T-helper 2 cell (primary cell): Measurements from ENCODE around the gene DPYSL3.
A peak's percentile ranks its signal among the peaks of the same experiment; 100 is the strongest.
"Not testable (repeated sequence)": the region's sequence is repeated elsewhere in the genome, so short reads cannot be mapped to it uniquely, and the experiment has no call there.

Source experiments
- DNase-seq, 5 experiments: peaks; one replicate each; pipeline versions ENCODE4 v3.0.0 to v3.0.0-alpha.2; 2012 to 2022
- total RNA-seq, 2 donors: gene quantifications; one replicate each; lab custom pipeline; 2026; lab: John Stamatoyannopoulos, UW

The DPYSL3 gene
- 0 to 1.8 reads per million in 2 donors for total RNA-seq

- peak in 1 of 5 experiments; percentile 20 for DNase-seq
Observed at GRCh38 chr5:147509710-147510651, at the start of gene DPYSL3. Gene DPYSL3, minus strand, starts transcription at chr5:147510068. Its CDS starts 210 bp downstream, at chr5:147509858.

GRCh38 chr5:147558826-147559225 lies 49.0 kb upstream of the DPYSL3 start:
- DNase-seq = no peak

DNA sequence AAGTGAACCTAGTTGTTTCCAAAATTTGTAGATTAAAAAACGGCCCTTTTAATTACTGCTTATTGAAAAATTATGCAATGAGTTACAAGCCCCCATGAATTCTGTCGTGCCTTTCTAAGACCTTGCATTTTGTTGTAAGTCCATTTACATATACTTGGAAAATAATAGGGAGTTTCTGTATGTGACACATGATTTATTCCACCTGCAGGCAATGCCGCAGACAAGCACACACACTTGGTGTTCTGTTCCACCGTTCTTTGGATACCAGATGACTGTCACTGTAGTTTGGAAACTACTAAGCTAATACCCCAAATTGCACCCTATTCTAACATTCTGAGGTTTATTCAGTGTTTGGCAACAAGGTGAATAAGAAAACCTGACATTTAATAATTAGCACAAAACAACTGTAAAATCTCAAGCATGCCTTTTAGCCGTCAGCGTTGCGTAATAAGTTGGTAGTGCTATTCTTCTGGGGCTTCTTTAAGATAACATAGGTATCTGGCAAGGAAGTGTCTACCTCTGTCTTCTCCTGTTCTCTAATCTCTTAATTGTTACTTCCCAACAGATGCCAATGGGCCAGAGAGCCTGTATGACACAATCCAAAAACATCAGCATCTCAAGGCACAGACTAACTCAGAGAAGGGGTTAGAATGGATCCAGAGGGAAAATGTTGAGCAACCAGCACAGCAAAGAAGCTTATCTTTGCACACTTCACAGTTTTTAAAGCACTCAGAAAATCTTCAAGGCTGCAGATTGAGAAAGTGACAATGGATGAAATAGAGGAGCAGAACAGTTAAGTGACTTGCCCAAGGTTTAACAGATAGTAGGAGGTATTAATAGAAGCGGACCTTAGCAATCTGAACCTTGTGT lies 48.2 kb upstream of the DPYSL3 start:
- no peak for DNase-seq

- no peak for DNase-seq
Observed at GRCh38 chr5:147555176-147555575, 45.3 kb upstream of the DPYSL3 start.

GRCh38 chr5:147554261-147554817 lies 44.5 kb upstream of the DPYSL3 start:
- no peak for DNase-seq

DNA sequence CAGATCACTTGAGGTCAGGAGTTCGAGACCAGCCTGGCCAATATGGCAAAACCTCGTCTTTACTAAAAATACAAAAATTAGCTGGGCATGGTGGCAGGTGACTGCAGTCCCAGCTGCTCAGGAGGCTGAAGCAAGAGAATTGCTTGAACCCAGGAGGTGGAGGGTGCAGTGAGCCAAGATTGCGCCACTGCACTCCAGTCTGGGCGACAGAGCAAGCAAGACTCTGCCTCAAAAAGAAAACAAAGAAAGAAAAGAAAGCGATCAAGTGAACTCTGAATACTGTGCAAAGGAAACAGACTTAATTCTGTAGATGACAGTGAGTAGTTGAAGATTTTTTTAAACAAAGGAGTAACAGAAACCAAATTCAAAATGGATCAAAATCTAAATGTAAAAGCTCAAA lies 43.9 kb upstream of the DPYSL3 start:
- DNase-seq = not testable (repeated sequence)

DNA sequence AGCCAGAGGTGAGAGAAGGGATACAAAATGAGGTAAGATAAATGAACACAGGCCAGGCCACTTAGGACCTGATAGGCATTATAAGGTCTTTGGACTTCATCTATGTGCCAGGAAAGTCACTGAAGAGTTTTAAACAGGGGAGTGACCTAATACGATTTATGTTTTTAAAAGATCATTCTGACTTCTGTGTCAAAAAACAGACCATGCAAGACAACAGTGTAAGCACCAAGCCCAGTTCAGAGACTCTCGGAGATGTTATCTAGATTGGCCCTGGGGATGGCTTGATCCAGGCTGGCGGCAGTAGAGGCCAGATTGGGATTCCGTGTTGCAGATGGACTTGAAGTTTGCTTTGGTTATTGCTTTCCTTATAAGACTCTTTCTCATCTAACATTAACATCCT lies 43.0 kb upstream of the DPYSL3 start:
- DNase-seq = no peak

DNA sequence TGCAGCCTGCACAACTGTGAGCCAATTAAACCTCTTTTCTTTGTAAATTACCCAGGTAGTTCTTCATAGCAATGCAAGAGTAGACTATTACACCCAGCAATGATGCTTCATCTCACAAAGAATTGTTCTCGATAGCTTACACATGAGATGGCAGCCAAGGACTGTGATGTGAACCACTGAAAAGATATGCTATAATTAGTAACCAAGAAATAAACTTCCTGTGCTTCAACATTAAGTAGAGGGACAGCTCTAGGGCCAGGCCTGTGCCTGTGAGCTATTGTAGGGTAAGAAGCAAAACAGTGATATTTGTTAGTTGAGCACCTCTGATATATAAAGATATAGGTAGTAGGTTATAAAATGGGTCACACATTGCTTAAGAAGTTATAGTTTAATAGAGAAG lies 41.8 kb upstream of the DPYSL3 start:
- DNase-seq = no peak

- no peak for DNase-seq
Observed at GRCh38 chr5:147547730-147548129, 37.9 kb upstream of the DPYSL3 start.

GRCh38 chr5:147544556-147544955 lies 34.7 kb upstream of the DPYSL3 start:
- DNase-seq = no peak

DNA sequence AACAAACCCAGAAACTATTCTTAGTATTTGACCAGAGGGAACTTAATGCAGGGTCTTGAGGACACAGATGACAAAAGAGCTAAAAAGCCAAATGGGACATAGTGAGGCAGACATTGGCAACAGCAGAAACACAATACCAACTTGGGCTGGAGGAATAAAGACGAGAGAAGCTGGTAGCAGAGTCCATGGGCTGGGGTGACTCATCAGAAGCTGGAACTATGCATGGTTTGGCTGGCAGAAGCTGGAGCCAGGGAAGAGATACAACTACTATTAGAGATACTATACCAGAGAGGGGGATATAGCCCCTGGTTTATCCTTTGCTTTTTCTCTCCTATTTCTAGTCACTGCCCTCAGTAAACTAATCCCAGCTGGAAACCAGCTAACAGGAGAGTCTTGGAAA lies 29.2 kb upstream of the DPYSL3 start:
- DNase-seq = no peak

GRCh38 chr5:147538236-147538635 lies 28.4 kb upstream of the DPYSL3 start:
- no peak for DNase-seq

DNA sequence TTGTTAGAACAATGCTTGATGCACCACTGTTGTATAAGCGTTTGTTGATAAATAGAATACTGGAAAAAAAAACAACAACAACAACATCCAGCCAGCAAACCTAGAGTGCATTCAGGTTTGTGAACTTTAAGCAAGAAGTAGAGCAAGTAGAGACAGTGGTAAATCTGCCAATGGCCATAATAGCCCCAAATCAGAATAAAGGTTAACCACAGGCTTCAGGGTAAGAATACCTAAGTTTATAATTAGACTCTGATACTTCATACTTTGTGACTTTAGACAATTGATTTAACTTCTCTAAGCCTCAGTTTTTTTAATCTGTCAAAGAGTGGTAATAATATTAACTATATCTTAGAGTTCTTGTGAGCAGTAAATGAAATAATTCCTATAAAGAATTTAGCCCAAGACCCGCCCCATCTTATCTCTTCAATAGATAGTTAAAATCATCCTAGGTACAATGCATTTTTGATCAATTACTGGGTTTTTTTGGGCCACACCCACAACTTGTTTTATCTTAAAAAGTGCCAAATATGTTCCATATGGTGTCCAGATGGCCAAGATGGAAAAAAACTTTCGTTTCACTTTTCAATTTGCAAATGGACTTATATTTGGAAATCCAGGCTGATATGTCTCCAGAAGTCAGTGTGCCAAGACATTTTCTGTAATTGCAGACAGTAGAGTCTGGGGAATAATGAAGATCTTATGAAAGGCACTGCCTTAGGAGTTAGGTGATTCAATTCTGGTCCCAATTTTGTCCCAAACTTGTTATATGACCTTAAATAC lies 24.5 kb upstream of the DPYSL3 start:
- DNase-seq = no peak

DNA sequence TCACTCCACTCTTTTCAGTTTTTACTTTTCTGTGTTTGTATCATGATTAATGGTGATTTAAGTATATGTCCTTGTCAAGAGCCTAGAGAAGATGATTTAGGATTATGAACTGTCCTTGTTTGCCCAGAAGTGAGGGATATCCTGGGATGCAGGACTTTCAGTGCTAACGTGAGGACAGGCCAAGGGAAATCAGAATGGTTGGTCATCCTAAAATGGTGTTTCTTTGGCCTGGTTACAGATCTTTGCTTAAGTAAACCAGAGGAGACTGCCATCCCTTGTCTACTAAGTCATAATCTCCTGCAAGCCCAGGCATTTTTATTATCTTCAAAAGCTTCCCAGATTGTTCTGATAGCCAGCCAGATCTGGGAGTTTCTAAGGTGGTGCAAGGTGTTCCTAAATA lies 22.3 kb upstream of the DPYSL3 start:
- DNase-seq = no peak

GRCh38 chr5:147530530-147531389 lies 20.9 kb upstream of the DPYSL3 start:
- no peak for DNase-seq

- no peak for DNase-seq
Observed at GRCh38 chr5:147523069-147523468, 13.2 kb upstream of the DPYSL3 start.

GRCh38 chr5:147522435-147522834 lies 12.6 kb upstream of the DPYSL3 start:
- no peak for DNase-seq

DNA sequence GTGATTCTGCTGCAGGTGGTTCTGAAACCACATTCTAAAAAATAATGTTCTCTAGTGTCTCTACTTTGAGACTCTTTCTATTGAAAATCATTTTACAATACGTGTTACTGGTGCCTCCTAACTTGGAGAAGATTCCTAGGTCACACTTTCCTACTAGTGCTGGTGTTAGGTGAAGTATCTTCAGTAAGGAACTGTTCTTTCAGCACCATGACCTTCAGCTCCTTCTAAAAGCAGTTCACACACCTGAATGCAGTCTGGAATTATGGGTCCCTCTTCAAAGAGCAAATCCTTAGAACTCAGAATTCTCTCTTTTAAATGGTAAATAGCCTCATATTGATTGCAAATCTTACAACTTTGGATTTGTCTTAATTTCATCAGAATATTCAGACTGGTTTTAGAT lies 10.6 kb upstream of the DPYSL3 start:
- no peak for DNase-seq

GRCh38 chr5:147519380-147519779 lies 9.5 kb upstream of the DPYSL3 start:
- DNase-seq = no peak

GRCh38 chr5:147517383-147517782 lies 7.5 kb upstream of the DPYSL3 start:
- DNase-seq = no peak

- no peak for DNase-seq
Observed at GRCh38 chr5:147515269-147515668, 5.4 kb upstream of the DPYSL3 start.
